Body of pancreas (tissue), 4 donors: ENCODE data around the gene ARV1. TPM values are rescaled to one million over a fixed set of nuclear protein-coding genes. Genes with fewer than 3 reads are reported as not detected.

Source experiments
- ATAC-seq: fragments of 150-250 bp; one replicate; pipeline ENCODE4 v1.9.1; 2016
- DNase-seq, 4 donors: peaks; one replicate each; pipeline ENCODE4 v3.0.0-alpha.2; 2019
- H3K27ac ChIP-seq, 4 donors: fragments of 200-600 bp; sonication (generic); 1 replicate in 3 of 4; 2 replicates in 1 of 4; pipeline versions ENCODE4 v1.5.1 to v1.6.1; 2016 to 2019; ENCODE audit warnings: mild to moderate bottlenecking in 1 of 4, mixed read lengths in 1 of 4, moderate library complexity in 1 of 4
- H3K27me3 ChIP-seq, 2 donors: fragments of 200-600 bp; sonication (generic); one replicate each; pipeline ENCODE4 v1.6.0; 2016; ENCODE audit warnings: mild to moderate bottlenecking in 1 of 2
- H3K36me3 ChIP-seq, 2 donors: fragments of 200-600 bp; sonication (generic); replicated peaks in 1 of 2; 2 replicates each; pipeline ENCODE4 v1.5.1; 2016; ENCODE audit warnings: low read depth in 2 of 2; ENCODE audit not compliant: insufficient read depth in 1 of 2
- H3K4me1 ChIP-seq: fragments of 200-600 bp; sonication (generic); one replicate; pipeline ENCODE4 v1.6.0; 2016
- H3K4me3 ChIP-seq, 2 donors: fragments of 200-600 bp; sonication (generic); 1 replicate in 1 of 2; 2 replicates in 1 of 2; pipeline ENCODE4 v1.5.1; 2016 to 2019
- H3K9me3 ChIP-seq, 3 donors: fragments of 200-600 bp; sonication (generic); 1 replicate in 2 of 3; 2 replicates in 1 of 3; pipeline ENCODE4 v1.5.1; 2016
- POLR2A ChIP-seq, 3 donors: fragments of 450-650 bp; IDR thresholded peaks; one replicate each; pipeline ENCODE4 v1.6.1; 2016; ENCODE audit warnings: antibody characterized with exemption in 3 of 3, mild to moderate bottlenecking in 2 of 3
- WGBS, 2 donors: methylation state at CpG; one replicate each; pipeline ENCODE4 v1.1.5; 2017; 5-methylcytosine and 5-hydroxymethylcytosine counted together
- intact Hi-C: fragments of 100-400 bp; cut with DNase I; formaldehyde crosslinking; loops from one replicate; pipeline ENCODE4 v1.15.1; 2023
- total RNA-seq, 2 donors: library from RNA; depleted of rRNA; stranded (reverse); fragments of >200 nt; gene quantifications; one replicate each; pipeline ENCODE4 v1.1.0, GENCODE V29; 2016
- TF ChIP-seq, protein P1 (sequence below), 7 experiments: fragments of 450-650 bp in 4 of 7; fragments of 200-600 bp in 3 of 7; sonication (generic) in 3 of 7; IDR thresholded peaks; one replicate each; pipeline ENCODE4 v1.5.1; 2016 to 2019; ENCODE audit warnings: antibody characterized with exemption in 7 of 7

Gene ARV1
- total RNA-seq: 10 to 100 TPM; 11.5 to 23.6 TPM

- intact Hi-C loops: no loop called here
These were observed at the start of gene ARV1, which contains the start of gene TTC13 for GRCh38 chr1:230978491-230979388. ARV1 (plus strand) TSS chr1:230979094; CDS start chr1:230979106, 12 bp downstream. TTC13 (minus strand) TSS chr1:230978861; CDS start chr1:230978830, 31 bp downstream.

GRCh38 chr1:230930986-230931385 is 47.9 kb upstream of the ARV1 start:
- WGBS, 2 donors: 92 to 93% methylated on average over 3 of the region's 3 CpGs
- no peak for ATAC-seq

More at GRCh38 chr1:230978491-230979388, at the start of gene ARV1, which contains the start of gene TTC13:
- ATAC-seq (peak; percentile 99), DNase-seq (peak; percentile 99)
- Histone ChIP-seq H3K4me3 (peak within 1 kb of the TSS; percentile 62 to 90), H3K4me1 (peaks cover 32% of the 10 kb centered on the region), H3K27ac (peak within 1 kb of the TSS; percentile 56 to 81 (median 68)), H3K9me3 (no peaks in the 10 kb centered on the region), H3K27me3 (no peaks in the 10 kb centered on the region), H3K36me3 (peaks cover 0 to 2% of the 10 kb centered on the region in 2 donors)
- WGBS, 2 donors: 0 to 1% methylated on average over 15 to 77 of the region's 79 CpGs
- TF ChIP-seq, protein P1, sequence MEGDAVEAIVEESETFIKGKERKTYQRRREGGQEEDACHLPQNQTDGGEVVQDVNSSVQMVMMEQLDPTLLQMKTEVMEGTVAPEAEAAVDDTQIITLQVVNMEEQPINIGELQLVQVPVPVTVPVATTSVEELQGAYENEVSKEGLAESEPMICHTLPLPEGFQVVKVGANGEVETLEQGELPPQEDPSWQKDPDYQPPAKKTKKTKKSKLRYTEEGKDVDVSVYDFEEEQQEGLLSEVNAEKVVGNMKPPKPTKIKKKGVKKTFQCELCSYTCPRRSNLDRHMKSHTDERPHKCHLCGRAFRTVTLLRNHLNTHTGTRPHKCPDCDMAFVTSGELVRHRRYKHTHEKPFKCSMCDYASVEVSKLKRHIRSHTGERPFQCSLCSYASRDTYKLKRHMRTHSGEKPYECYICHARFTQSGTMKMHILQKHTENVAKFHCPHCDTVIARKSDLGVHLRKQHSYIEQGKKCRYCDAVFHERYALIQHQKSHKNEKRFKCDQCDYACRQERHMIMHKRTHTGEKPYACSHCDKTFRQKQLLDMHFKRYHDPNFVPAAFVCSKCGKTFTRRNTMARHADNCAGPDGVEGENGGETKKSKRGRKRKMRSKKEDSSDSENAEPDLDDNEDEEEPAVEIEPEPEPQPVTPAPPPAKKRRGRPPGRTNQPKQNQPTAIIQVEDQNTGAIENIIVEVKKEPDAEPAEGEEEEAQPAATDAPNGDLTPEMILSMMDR (IDR thresholded peaks at IDR 0.05): peak in 4 of 7 experiments; percentile 32 to 53 (median 38)
- peak; percentile 71 to 89 (median 89) for TF ChIP-seq POLR2A (IDR thresholded peaks at IDR 0.05)

GRCh38 chr1:230935852-230936251 is 43.0 kb upstream of the ARV1 start:
- ATAC-seq: no peak
- H3K36me3 ChIP-seq: no peaks in the 10 kb centered on the region
- H3K4me1 ChIP-seq: peaks cover 29% of the 10 kb centered on the region
- intact Hi-C loops: no loop called here
- no peak for DNase-seq
- H3K27ac ChIP-seq: no peak overlapping the region
- no peak overlapping the region for H3K4me3 ChIP-seq
- no peaks in the 10 kb centered on the region for H3K9me3 ChIP-seq
- TF ChIP-seq, protein P1 (IDR thresholded peaks at IDR 0.05): no peak
- TF ChIP-seq POLR2A (IDR thresholded peaks at IDR 0.05): no peak
- H3K27me3 ChIP-seq: no peaks in the 10 kb centered on the region
- 90 to 94% methylated on average over 6 of the region's 6 CpGs for WGBS, 2 donors

More at GRCh38 chr1:230930986-230931385, 47.9 kb upstream of the ARV1 start:
- DNase-seq: no peak
- no peaks in the 10 kb centered on the region for H3K9me3 ChIP-seq
- intact Hi-C loops: no loop called here
- H3K27ac ChIP-seq: no peak overlapping the region
- peaks cover 0 to 2% of the 10 kb centered on the region in 2 donors for H3K36me3 ChIP-seq
- no peak overlapping the region for H3K4me3 ChIP-seq
- TF ChIP-seq, protein P1 (IDR thresholded peaks at IDR 0.05): no peak
- TF ChIP-seq POLR2A (IDR thresholded peaks at IDR 0.05): no peak
- no peaks in the 10 kb centered on the region for H3K27me3 ChIP-seq
- no peaks in the 10 kb centered on the region for H3K4me1 ChIP-seq

DNA sequence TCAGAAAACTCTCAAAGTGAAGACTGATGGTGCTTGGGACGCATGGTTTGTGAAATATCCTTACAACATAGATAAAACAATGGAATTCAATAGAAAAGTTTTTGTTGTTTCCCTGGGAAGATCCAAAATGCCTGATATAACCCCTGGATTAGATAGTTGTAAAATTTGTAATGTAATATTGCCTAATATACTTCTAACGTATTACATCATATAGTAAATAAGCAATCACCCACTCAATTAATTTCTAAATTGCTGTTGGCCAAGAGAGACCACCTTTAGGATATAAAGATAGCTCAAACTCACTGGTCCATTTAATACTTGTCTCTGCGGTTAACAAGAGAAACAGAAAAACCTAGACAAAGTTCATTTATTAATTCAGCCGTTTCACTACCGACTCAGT is 42.4 kb upstream of the ARV1 start:
- 83% methylated on average over 5 of the region's 5 CpGs for WGBS, 2 donors

More for the DNA sequence above, 42.4 kb upstream of the ARV1 start:
- Histone ChIP-seq H3K4me3 (no peak overlapping the region), H3K9me3 (no peaks in the 10 kb centered on the region), H3K36me3 (no peaks in the 10 kb centered on the region), H3K27ac (no peak overlapping the region), H3K27me3 (no peaks in the 10 kb centered on the region), H3K4me1 (peaks cover 29% of the 10 kb centered on the region)
- DNase-seq: no peak
- intact Hi-C loops: no loop called here
- TF ChIP-seq POLR2A (IDR thresholded peaks at IDR 0.05): no peak
- TF ChIP-seq, protein P1 (IDR thresholded peaks at IDR 0.05): no peak
- no peak for ATAC-seq
